Glomerular endothelial cell (primary cell): ENCODE results near the gene CHN2. TPM values are rescaled to one million over a fixed set of nuclear protein-coding genes. Genes with fewer than 3 reads are reported as not detected.

ENCODE experiments used
- DNase-seq: peaks from one replicate; pipeline ENCODE4 v3.0.0-alpha.2; 2011; ENCODE audit warnings: low read depth, low spot score; ENCODE audit errors: extremely low read depth
- total RNA-seq: library from RNA; depleted of rRNA; stranded (reverse); fragments of >200 nt; gene quantifications from 2 replicates; pipeline ENCODE4 v1.2.3, GENCODE V29; 2015

CHN2 gene
- total RNA-seq, 1 donor from 2014 or later: 6.9 TPM

DNA sequence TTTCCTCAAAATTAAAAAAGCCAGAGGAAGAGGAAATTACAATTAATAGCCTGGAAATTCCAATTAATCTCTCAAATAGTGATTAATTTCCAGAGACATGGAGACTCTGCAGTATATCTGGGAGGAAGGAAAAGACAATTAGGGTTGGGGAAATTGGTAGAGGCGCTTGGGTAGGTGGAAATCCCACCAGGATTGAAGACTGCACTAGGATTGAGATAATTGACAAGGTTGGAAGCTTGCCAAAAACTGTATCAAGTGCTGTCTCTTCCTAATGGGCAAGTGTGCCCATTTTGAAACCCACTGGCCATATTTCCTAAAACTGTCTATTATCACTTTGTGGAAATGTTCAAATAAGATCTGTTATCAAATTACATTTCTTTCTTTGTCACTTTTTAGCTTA is 21.6 kb downstream of the CHN2 start:
- DNase-seq: no peak

DNA sequence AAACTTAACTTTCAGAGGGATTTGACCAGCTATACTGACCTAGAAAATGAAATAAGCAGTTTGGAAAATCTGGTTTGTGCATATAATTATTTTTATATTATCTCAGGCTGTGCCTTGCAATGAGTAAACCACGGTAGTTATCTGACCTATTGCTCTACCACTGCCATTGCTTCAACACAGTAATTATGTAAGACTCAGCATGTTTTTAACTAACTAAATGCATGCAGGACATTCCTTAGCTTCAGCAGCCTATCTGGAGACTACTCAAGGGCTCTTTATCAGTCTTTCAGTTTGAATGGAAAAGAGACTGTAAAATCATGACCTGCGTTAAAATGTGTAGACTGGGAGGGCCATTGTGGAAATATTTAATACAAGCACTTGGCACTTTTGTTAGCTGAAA is 22.5 kb downstream of the CHN2 start:
- no peak for DNase-seq

DNA sequence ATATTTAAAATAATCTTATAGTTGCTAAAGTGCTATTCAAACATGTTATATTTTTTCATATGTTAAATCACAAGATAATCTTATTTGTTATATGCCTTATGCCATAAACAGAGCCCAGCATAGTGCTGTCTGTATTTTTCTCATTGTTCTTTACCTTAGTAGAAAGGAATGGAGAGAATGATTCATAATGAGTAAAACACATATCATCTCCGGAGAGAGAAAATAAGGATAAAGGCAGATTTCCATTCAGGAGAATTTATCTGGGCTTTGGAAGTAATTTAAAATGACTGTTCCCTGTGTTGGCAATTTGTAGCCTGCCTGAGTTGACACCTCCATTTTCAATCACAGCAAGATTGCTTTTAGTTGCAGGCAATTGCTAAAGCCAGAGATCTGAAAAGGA is 30.2 kb downstream of the CHN2 start:
- no peak for DNase-seq

DNA sequence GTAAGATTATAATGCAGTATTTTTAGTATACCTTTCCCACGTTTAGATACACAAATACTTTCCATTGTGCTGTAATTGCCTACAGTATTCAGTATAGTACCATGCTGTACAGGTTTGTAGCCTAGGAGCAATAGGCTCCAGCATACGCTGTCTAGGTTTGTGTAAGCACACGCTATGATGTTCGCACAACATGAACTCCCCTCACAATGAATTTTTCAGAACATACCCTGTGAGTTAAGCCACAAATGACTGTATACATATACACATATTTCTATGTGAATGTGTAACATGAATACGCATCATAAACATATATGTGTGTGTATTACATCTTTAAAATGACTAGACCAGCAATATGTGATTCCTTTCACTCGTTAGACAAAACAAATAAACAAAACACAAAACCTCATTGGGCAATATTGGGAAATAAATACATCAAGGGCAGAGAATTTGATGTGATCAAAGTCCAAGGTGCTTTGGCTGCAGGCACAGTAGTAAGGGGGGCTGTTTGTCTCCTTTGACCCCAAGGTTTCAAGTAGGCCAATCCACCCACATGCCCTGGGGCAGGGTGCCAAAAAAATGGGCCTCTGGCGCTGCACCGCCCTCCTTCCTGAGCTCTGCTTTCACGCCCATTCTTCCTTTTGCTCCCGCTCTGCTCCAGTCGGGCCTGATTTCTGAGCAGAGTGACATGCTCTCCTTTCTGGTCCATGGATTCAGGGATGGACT is 33.9 kb downstream of the CHN2 start:
- DNase-seq: no peak

DNA sequence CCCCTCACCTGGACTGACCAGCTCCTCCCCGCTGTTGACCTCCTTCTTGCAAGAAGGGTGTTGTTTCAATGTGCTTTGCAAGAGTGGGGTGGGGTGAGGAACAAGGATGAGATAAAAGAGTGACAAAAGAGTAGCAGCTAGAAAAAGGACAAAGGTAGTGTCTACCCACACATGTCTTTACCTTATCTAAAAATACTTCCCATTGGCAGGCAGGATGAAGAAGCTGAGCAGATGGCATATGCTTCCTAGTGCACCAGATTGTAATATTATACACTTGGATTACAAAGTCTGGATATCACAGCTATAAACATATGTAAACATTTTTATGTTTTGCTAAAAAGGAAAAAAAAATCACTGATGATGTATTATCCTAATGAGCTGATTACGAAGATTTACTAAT is 34.5 kb downstream of the CHN2 start:
- no peak for DNase-seq

DNA sequence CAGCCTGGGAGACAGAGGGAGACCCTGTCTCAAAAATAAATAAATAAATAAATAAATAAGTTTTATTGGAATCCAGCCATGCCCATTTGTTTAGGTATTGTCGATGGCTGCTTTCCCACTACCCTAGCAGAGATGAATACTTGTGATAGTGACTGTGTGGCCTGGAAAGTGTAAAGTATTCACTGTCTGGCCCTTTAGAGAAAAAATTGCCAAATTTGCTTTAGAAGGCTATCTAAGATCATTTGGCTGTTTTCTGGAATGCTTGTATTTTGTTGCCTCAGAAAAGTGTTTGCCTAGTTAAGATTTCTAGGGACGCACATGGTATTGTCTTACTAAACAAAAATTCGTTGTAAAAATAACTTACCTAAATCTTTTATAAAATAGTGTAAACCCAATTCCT is 35.4 kb downstream of the CHN2 start:
- DNase-seq: no peak

DNA sequence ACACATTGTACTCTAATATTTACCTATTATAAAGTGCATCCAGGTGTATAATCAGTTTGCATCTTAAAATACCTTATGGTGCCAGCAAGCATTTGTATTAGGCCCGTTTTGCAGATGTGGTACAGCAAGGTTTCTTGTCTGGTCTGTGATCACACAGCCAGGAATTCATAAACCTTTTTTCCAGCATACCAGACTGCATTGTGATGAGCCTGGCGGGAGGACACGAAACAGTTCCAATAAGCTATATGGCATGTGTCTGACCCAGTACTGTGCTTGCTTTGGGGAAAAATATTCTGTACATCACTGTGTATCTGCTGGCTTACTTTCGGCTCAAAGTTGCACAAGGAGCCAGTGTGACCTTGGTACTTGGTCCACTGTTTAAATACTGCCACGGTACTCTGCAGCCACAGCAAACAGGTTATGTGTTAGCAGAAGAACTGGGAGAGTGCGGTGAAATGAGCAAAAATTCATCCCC is 36.3 kb downstream of the CHN2 start:
- DNase-seq: no peak

DNA sequence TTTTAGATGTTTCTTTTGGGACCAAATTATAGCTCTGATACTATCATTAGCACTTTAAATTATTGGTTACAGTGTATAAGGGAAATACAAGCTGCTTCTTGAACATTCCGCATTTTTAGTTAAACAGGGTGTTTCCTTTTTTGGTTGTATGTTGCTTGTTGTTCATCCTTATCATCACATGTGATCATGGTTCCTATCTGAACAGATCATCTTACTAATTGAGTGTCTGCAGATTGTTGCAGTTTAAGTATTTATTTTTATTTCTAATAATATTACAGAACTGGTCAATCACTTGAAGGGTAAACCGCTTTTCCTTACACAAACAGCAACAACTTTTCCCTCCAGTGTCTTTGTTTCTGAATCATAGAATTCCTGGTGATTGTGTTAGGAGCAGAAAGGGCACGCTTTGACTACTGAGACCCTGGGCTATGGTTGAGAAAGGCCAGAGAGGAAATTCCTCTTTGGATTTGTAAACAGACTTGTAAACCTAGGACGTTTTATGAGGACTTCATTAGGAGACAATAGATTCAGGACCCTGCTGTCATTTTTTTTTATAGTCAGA is 37.2 kb downstream of the CHN2 start:
- DNase-seq: no peak

DNA sequence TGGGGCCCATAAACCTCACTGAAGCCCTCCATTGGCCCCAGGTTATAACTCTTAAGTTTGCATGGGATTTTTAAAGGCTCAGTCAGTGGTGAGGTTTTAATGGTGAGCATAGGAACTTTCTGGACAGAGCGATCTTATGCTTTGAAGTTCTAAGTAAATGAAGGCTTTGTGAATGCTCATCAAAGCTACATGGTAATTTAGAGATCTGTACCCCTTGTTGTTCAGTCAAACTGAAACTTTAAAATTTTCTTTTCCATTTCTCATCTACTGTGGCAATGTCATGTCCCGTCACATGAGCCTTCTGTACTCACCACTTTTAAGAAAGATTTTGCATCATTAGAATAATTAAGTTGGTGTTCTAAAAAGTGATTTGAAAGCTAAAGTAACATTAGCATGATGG is 39.9 kb downstream of the CHN2 start:
- no peak for DNase-seq

DNA sequence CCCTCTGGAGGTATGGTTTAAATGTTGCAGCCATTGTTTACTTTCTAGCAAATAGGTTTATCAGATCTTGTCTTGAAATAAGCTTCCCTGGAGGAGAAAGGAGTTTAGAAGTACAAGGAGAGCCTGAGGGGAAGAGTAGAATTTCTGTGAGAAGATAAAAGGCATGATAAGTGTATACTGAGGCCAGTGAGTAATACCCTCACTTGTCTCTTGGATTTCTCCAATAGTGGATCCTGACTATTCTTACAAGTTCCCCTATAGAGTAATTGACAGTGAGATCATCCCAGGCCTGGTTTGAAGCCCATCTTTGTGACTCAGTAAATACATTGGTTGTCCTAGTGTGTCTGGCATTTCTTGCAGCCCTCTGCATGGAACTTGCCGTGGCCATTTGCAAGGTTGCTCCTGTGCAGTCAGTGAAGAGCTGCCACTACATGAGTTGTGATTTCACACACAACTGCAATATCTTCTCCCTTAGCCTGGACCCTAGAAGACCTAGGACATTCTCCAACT is 41.6 kb downstream of the CHN2 start:
- no peak for DNase-seq

DNA sequence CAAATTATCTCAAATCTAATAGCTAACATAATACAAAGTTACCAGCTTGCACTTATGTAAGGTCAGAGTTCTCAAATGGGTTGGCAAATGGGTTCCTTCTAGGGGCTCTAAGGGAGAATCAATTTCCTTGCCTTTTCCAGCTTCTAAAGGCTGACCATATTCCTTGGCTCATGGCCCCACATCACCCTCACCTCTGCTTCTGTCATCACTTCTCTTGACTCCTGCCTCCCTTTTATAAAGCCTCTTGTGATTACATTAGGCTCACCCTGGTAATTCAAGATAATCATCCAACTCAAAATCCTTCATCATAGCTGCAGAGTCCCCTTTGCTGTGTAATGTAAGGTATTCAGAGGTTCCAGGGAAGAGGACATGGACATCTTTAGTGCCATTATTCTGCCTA is 42.1 kb downstream of the CHN2 start:
- no peak for DNase-seq

DNA sequence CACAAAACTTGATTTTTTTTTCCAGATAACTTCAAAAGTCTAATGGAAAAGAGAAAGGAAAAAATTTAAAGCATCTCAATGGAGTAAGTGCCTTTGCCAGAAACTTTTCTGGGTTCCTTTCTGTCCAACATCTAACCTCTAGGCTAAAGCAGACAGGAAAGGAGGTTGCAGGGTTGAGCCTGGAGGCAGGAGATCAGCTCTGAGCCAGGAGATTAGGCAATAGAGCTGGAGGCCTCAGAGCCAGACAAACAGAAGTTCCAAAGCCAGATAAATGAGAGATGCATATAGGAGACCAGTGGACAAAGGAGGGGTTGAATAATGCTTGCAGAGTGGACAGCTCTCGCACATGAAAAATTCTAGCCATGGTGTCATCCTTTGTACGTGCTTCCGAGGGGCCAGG is 42.9 kb downstream of the CHN2 start:
- no peak for DNase-seq

DNA sequence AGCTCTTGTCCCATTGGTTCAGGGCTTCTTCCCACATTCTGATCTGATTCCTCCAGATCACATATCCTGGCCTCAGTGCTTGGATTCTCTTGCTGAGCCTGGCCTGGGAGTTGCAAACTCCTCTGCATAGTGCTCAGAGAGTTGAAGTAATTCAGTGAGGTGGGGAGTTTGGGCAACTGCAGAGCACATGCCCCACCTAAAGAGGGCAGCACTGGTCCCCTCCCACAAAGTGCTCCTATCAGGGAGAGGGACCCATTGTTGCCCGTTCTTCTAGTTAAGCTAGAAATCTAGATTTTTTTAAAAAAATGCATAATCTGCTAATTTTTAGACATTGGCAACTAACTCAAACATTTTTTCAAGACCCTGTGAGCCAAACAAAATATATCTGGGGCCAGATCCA is 45.1 kb downstream of the CHN2 start:
- no peak for DNase-seq

DNA sequence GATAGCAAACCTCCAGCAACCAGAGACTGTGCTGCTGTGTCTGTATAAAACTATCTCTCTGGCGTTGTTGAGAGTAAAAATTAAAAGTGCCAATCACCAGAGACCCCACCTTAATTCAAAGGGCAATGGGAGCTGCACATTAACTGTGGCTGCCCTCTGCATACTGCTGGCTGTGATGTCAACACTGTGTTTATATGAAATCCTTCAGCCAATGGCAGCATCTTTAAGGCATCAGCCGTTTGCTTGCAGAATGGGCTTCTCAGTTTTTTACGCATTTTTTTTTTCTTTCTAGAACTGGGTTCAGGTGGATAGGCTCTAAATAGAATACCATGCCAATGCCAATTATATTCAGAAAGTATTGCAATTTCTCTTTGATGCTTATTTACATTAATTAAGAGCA is 47.7 kb downstream of the CHN2 start:
- no peak for DNase-seq

DNA sequence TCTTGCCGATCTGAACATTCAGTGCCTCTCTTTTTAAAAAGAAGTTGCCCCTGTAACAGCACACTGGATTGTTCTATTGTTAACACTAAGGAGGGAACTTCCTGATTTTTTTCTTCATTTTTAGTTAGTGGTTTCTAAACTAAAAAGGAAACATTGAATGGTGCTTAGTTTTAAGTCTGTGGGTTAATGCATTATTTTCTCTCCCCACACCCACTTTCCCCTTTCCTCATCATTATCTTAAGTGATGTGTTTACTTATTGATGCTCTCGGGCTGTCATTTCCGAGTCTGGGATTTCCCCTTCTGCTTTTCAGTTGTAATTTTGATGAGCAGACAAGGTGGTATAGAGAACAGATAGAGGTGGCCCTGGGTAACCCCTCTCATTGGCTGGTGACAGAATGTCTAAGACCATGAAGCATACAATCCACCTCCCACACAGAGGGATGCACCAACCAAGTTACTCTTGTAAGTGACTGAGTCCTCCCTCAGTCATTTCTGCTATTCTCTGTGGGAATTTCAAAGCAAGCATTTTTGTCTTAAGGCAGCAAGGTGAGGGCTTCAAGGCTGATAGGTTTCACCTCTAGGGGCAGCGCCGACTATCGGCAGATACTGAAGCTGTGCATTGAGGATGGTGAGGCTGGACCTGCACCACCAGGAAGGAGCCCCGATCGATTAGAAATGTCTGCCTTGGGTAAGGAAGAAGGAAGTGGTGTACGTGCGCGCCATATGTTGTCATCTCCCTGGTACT is 49.5 kb downstream of the CHN2 start:
- no peak for DNase-seq

DNA sequence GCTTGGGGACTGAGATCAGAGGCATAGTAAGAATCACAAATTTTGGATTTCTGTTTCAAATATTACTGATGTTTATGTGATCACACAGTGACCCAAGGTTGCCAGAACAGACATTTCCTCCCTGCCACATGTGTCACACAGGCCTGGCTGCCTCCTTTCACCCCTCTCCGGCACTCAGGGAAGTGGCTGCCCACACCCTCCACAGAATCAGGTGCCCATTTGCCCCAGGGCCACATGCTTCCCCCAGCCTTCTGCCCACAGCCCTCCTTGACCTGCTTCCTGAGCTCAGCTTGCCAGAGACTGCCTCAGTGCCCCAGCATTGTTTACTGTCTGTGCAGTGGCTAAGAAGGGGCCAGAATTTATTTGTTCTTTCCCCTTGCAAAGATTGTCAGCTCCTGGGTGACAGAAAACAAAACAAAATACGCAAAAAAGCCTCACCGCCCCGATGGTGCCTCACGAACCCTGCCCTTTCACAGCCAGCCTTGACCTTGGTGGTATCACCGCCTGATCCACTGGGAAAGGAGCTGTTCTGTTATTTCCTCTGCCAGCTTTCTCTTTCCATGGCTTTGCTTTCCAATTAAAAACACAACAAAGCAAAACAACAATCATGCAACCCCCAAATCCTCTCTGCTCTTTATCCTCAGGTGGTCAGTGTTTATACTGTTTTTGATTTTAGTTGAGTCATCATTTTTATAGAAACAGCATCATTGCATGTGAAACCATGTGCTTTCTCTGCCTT is 52.8 kb downstream of the CHN2 start:
- DNase-seq: no peak

DNA sequence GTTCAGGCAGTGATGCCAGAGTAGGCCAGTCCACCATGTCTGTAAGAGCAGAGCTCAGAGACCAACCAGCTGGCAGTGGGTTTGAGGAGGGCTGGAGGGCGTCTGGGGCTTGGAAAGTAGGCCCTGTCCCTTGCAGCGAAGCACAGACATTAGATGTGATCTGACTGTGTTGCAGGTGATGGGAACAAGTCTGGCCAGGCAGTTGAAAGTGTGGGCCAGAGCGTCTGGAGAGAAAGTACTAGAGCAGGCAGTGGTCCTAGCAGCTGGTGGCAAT is 53.3 kb downstream of the CHN2 start:
- DNase-seq: no peak

DNA sequence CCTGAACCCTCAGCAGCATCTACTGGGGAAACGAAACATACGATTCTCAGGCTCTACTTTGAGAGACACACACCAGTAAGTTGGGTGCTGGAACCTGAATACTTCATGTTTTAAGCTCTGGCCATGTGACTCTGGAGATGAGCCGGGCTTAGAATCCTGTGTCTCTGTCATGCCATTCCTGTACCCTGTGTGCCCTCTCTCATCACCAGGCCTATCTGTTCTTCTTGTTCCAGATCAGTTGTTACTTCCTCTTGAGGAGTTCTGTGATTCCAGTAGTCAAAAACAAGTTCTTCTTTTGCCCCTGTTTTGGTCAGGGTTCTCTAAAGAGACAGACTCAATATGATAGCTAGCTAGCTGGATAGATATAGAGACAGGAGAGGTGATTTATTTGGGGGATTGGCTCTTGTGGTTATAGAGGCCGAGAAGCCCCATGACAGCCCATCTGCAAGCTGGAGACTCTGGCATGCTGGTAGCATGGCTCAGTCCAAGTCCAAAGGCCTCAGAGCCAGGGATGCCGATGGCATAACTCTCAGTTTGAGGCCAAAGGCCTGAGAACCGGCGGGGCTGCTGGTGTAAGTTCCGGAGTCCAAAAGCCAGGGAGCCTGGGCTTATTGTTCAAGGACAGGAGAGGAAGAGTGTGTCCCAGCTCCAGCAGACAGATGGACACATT is 54.3 kb downstream of the CHN2 start:
- DNase-seq: no peak

DNA sequence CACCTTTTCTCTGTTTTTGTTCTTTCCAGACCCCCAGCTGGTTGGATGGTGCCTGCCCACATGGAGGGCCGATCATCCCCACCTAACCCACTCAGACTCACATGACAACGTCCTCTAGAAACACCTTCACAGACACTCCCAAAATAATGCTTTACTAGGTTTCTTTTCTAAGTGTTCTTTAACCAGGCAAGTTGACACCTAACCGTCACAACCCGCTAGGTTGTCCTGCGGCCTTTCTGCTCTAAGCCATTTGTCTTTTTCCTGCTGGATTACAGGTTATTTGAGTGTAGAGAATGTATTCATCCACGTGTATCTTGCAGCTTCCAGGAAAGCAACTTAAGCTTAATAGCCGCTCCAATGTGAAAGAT is 54.8 kb downstream of the CHN2 start:
- no peak for DNase-seq

DNA sequence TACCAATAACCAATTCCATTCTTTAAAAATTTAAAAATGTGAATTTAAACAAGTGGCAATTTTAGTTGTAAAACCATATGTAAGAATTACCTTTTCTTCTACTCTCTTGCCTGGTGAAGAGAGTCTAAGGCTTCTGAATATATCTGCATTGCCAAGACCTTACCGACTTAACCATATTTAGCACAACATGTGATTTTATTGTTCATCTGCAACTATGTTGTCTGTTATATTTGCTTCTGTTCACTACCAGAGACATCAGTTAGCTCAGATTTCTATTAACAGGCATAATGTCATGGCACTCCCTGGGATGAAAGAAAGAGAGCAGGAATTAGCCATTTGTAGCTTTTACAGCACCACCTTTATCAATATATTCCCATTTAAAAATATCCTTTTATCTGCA is 55.3 kb downstream of the CHN2 start:
- no peak for DNase-seq

DNA sequence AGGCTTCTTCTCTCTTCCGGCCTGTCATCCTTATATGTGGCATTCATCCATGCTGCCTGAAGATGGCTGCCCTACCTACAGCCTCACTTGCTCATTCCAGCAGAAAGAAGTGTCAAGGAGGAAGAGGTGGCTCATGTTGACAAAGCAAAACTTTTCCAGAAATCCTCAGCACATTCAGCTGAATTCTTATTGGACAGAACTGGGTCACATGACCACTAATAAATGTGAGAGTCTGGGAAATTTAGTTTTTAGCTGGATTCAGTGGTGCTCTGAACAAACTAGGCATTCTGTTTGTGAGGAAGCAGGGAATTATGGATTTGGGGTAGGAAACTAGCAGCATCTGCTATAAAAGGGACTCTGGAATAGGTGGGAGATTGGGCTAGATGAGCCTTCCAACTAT is 58.6 kb downstream of the CHN2 start:
- no peak for DNase-seq
